Measurements from ENCODE around the gene TNFSF4.
"Not testable (repeated sequence)": the region's sequence is repeated elsewhere in the genome, so short reads cannot be mapped to it uniquely, and the experiment has no call there.

Gene TNFSF4, protein sequence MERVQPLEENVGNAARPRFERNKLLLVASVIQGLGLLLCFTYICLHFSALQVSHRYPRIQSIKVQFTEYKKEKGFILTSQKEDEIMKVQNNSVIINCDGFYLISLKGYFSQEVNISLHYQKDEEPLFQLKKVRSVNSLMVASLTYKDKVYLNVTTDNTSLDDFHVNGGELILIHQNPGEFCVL

DNA sequence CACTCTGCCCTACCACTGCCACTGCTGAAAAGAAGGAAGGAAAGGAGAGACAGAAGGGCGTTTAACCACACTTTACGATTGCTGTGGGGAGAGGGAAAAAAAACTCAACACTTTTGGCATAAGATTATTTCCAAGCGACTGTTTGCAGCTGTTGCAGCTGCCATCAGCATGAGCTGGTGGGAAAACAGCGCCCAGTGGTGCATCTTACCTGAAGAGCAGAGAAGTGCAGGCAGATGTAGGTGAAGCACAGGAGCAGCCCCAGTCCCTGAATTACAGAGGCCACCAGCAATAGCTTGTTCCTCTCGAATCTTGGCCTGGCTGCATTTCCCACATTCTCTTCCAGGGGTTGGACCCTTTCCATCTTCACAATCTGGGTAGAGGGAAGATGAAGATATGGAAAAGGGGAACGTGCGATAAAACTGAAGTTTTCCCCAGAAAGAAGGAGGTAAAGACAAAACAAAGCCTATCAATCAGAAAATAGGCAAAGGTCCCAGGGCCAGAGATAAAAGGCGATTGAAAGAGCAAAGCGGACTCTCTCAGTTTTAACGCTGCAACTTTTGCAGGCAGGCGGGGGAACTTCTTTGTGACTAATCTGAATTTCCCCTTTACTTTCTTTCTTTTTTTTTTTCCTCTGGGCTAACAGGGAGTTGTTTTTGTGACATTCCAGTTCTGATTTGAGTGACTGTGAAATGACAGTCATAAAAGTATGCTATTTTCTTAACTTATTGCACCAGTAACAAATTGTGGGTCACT, at the start of gene TNFSF4:
TNFSF4 (minus strand) TSS at position 516 of the 753 bp plus-strand sequence; CDS start at position 361, 155 bp downstream.
- peak; percentile 88 to 92 for DNase-seq

DNA sequence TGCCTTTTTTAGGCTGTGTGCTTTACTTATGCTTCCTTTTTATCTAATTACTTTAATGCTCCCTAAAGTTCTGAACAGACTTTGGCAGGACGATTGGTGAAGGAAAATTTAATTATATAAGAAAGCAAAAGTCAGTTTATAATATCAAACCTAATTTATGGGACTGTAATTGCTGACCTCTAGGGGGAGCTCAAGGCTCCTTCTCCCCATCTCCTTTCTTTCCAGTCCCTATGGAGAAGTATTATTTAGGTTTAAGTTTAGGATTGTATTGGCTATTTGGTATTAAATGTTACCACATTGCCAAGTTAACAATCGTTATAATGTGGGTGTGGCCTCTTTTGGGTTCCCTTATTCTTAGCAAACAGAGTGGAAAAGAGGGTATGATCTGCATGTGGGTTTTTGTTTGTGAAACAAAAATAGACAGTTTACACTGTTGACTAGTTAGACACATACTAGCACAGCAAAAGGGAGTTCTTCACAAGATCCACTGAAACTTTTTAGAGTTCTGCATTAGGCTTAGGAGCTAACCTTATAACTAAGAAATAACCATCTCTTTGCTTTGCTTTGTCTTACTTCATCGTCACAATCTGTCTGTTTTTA, 48.2 kb upstream of the TNFSF4 start:
- DNase-seq, result peak; percentile 74 to 83

DNA sequence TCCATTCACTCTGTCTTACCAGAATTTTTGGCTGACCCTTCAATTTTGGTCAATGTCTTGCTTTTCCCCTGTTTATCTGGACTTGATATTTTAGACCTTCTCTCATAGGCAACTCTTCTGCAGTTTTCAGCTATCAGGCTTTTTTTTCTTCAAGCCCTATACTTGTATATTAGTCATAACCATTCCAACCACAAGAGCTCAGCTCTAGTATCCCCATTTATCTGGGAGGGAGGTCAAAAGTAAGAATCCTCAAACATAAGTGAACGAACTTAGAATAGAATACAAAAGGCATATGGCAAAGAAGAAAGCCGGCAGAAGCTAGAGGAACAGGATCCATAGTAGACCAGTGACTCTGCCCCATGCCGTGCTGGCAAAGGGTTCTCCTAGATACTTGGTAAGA, 45.9 kb upstream of the TNFSF4 start:
- no peak for DNase-seq

DNA sequence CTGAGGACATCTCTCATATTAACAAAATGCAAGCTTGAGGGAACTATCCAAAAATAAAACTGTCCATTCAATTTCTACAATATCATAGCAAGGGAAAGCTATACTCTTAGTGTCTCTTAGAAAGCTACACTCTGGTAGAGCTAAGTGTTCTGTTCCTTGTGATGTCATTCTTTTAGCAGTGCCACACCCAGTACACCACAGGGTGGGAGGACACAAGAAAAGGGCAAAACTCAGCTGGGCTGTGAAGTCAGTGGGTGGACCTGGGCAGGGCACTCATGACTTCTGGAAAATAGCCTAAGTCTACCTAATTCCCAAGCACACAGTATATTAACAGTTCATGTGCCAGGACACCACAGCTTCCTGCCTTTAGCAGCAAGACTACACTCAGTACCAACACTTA, 42.2 kb upstream of the TNFSF4 start:
- DNase-seq, result no peak

DNA sequence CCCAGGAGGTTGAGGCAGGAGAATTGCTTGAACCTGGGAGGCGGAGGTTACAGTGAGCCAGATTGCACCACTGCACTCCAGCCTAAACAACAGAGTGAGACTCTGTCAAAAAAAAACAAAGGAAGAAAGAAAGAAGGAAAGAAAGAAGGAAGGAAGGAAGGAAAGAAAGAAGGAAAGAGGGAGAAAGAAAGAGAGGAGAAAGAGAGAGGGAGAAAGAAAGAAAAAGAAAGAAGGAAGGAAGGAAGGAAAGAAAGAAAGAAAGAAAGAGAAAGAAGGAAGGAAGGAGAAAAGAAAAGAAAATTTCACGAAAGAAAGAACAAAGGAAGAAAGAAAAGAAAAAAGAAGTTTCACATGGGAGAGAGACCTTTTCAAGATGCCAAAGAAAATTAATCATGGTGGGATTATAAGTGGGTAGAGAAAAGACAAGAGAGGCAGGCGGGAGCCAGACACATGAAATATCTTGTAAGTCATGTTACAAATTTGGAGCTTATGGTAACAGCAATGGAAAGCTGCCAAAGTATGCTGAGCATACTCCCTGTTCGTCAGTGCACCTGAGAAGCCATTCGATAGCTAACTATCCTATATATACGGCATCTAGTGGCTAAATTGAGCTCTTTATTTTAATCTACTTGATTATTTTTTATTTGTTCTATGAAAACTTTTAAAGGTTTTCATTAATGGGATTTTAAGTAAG, 41.3 kb upstream of the TNFSF4 start:
- no peak for DNase-seq

DNA sequence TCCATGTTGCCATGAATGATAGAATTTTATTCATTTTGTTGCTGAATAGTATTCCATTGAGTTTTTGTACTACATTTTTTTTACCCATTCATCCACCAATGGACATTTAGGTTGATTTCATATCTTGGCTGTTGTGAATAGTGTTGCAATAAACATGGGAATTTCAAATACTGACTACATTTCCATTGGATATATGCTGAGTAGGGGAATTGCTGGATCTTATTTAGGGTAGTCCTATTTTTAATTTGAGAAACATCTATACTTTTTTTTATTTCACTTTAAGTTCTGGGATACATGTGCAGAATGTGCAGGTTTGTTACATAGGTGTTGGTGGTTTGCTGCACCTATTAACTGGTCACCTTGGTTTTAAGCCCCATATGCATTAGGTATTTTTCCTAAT, 38.8 kb upstream of the TNFSF4 start:
- DNase-seq, result no peak

DNA sequence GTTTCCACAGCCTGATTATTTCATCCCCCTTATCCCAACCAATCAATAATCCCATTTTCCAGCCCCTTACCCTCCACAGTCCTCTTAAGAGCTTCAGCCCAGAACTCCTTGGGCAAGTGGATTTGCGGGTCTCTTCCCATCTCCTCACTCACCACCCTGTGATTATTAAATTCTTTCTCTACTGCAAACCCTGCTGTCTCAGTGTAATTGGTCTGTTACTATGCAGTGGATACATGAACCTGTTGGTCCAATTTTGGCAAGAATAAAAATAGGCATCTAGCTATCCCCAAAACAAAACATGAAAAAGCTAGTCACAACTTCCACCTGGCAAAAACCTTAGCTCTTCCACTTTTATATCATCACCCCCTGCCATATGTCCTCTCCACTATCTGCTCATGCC, 36.2 kb upstream of the TNFSF4 start:
- DNase-seq, result no peak

DNA sequence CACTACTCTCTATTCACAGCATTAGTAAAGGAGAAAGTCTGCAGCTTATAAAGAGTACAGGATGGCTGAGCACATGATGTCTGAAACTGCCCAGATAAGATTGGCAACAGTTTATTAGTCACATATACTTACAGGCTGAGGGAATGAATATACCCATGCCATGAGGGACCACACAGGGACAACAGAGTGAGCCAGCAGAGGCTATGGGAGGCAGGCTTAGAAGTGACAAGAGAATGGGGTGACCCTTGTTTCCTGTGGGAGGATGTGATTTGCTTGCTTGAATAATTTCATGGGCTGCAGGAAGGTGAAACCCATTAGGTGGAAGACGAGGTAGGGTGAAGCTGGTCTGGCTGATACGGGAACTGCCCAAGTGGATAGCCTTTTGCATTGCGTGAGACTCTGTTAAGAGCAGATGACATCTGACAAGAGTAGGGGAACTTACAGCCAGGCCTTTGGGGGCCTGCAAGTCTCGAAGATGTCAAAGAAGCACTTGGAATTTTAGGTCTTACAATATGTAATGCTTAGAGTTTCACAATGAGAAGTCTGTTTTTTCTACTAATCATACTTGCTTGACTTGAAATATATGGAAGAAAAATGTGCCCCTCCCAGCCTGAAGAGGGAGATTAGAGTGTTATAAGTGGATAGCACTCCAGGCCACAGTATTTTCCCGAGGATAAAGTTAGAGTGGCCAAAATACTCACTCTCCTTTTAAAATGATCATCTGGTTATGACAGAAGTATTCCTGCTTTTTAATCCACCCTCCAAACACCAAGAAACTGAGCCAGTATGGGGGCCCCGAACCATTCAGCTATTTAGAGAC, 34.6 kb upstream of the TNFSF4 start:
- DNase-seq, result no peak

DNA sequence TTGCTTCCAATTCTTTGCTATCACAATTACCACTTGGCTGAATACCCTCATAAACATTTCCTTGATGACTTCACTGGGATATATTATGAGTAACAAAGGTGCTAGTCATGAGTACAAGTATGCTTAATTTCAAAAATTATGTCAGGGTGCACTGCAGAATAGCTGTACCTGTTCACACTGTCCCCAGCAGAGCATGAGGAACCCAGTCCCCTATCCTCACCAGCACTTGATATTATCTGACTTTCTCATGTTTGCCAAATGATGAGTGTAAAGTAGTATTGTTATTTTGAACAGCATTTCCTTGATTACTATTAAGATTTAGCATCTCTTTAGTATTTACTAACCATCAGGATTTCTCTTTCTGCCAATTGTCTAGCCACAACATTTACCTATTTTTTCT, 33.5 kb upstream of the TNFSF4 start:
- DNase-seq, result no peak

DNA sequence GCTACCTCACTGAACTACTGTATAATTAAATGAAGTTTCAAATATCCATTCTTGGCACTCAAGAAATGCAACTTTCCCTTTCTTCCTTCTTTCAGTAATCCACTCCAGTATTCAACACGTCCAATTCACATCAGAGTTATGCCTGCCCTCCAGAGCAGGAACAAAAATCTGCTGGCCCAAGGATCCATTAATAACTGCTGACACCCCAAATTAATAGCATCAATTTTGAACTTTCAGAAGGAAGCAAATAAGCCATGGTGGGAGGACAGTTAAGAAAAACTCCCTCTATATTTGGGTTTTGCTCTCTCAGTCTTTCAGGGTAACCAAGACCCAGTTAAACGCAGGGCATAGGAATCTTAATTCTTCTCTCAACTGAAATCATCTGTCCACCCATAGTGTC, 31.9 kb upstream of the TNFSF4 start:
- no peak for DNase-seq

DNA sequence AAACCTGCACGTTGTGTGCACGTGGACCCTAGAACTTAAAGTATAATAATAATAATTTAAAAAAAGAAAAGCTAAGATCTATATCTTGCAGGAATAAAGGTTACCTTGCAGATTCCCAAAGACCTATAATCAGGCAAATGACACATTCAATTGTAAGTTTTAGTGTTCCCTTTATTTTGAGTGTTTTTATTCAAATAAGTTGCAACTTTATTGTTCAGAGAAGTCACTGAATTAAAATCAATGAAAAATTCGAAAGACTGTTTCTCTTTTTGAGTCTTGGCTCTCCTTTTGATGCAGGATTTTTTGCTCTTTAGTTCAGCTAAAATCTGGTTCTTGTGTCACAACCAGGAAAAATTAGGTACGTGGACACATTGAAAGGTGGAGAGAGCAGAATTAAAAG, 27.8 kb upstream of the TNFSF4 start:
- no peak for DNase-seq

DNA sequence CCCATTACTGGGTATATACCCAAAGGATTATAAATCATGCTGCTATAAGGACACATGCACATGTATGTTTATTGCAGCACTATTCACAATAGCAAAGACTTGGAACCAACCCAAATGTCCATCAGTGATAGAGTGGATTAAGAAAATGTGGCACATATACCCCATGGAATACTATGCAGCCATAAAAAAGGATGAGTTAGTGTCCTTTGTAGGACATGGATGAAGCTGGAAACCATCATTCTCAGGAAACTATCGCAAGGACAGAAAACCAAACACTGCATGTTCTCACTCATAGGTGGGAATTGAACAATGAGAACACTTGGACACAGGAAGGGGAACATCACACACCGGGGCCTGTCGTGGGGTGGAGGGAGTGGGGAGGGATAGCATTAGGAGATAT, 27.3 kb upstream of the TNFSF4 start:
- DNase-seq, result not testable (repeated sequence)

DNA sequence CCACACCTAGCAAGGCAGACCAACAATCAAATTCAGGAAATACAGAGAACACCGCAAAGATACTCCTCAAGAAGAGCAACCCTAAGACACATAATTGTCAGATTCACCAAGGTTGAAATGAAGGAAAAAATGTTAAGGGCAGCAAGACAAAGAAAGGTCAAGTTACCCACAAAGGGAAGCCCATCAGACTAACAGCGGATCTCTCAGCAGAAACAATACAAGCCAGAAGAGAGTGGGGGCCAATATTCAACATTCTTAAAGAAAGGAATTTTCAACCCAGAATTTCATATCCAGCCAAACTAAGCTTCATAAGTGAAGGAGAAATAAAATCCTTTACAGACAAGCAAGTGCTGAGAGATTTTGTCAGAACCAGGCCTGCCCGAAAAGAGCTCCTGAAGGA, 21.9 kb upstream of the TNFSF4 start:
- DNase-seq, result not testable (repeated sequence)

DNA sequence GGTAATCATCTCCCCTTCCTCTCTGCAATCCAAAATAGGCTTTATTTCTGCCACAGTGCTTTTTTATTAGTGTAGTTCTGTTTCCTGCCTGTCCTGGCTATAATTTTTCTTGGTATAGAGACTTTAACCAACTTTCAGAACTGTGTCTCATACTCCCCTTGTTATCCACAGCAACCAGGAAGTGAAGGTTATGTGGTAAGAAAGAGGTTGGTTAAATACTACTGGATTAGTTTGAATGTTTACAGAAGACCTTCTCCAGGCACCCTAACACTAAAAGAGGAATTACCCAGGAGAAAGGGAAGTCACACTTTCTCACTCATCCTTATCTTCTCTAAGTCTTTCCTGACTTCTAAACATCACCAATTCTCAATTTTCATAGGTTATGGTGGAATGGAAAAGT, 17.8 kb upstream of the TNFSF4 start:
- peak; percentile 59 to 68 for DNase-seq

DNA sequence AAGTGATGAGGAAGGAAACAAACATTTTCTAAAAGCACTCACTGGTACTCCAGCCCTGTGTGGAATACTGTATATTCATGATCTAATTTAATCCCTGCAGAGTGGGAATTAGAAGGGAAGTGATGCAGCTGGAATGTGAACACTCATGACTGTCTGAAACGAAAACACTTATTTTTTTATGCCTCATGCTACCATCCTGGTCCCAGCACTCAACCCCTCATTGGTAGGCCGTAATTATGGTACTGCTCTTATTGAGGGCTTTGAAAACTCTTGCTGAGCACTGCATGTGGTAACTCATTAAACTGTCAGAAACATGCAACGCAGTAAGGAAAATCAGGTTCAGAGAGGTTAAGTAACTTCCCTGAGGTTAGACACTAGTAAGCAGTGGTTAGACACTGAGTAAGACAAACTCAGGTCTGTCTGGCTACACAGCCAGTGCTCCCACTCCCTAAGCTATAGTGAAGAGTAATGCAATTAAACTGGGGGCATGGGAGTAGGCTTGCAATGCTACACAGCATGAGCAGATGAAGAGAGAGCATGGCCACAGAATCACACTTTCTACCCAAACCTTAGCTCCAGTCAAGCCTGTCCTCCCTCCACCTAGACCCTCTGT, 17.3 kb upstream of the TNFSF4 start:
- DNase-seq, result no peak

DNA sequence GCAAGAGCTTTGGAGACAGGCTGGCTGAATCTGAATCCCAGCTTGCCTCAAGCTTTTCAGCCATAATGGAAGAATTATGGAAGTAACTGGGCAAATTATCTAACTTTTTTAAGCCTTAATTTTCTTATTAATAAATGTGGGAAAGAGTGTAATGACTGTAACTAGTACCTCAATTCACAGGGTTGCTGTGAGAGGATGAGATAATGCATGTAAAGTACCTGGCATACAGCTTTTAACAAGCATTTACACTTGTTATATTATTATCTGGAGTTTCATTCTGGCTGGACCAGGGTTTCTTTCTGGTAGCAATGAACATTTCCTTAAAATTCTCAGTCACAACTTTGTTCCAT, 15.9 kb upstream of the TNFSF4 start:
- DNase-seq, result no peak

DNA sequence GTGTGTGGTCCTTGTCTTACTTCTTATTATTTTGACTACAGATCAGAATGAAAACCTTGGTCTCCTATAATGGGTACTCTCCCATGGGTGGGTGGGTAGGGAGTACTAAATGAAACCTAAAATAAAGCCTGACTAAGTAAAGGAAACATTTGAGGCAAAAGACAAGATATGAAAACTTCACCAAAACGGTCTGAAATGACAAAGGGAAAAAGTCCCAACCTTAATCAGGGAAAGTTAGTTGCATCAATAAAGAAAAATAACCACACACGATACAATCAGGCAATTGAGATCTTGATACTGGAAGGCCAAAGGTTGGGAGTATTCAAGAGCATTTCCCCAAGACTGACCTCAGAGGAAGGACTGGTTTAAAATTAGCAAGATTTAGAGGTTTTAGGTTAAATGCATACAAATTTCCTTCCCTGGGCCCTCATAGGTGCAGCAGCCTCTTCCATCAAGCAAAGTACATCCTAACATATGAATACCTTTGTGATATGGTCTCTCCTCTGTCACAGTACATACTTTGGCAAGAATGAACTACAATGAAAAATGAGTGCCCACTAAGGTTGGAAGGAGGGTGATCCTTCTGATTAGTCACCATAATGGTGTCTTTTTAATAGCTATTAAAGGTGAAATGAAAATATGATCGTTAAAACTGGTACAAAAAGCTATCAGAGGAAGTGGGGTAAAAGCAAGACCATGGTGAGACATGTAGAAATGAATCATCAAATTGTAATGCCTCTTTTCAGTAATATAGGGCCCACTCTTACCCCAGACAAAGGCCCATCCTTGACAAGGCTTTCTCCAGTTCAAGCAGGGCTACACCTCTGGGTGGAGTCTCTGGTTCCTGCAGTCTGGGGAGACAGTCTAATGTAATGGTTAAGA, 15.3 kb upstream of the TNFSF4 start:
- DNase-seq, result no peak

DNA sequence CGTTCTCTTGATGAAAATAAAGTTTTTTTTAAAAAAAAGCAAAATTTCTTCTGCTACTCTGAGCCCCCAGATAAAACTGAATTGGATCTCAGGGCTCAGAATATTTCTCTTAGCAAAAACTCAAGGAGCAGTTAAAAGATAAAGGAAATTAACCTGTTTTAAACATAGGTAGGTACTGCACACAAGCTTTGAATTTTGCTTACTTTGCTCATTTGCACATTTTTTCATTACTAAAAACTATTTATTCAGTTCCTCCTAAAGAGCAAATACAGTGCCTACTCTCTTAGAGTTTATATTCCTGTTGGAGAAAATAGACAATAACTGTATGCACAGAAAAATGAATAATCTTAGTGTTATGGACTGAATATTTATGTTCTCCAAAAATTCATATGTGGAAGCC, 13.0 kb upstream of the TNFSF4 start:
- no peak for DNase-seq

DNA sequence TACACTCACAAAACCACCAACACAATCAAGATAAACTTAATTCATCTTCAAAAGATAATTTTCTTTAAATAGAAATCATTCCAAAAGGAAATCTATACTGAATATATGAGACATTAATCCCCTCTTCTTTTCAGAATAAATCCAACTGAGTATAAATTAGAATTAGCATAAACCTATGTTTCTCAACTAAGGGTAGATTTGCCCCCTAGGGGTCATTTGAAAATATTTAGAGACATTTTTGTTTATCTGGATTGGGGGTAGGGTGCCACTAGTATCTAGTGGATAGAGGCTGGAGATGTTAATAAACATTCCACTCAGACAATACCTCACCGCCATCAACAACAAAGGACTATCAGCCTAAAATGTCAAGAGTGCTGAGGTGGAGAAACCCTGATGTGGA, 6.5 kb upstream of the TNFSF4 start:
- DNase-seq, result peak; percentile 14 to 49

DNA sequence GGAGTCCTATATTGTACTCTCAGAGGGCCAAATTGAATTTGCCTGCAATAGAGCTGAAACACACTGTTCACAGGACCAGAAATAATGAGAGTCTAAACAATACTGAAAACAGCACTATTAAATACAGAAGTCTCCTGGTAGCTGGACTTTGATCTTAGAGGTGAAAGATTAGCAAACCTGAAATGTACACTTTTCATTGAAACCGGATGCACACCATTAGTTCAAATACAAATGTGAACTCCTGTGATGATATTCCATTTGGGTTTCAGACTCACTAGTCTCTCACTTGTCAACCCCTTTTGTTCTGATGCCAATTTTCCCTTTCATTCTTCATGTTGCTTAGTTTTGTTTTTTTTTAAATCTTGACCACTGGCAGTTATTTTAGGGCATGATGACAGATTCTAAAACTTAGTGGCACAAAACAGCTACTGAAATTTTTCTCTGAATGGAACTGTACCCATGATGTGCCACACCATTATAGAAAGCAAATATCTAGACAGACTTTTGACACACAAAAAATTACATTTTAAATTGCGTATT, 5.9 kb upstream of the TNFSF4 start:
- no peak for DNase-seq

DNA sequence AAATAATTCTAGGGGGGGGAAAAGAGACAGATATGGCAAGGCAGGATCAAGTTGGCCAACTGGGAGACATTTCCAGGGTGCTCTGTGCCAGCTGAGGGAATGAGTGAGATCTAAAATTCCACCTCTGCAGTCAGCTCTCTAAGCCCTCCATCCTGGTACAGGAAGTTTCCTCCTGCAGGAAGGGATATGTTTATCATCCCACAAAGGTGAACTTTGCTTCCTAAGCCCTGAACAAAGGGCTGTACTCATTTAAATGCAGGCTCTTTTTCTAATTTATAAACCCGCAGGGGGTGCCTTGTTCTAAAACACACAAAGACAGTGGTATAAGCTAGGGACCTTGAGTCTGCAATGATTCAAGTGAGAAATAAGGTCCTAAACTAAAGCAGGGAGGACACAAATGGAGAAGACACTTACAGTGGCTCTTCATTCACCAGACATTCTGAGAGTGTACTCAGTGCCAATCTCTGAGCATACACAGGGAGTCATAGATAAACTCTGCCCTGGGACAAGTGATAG, 3.6 kb upstream of the TNFSF4 start:
- DNase-seq, result no peak
